HEK293 (cell line): ENCODE measurements around the gene ASIP.

Experiments used
- CTCF ChIA-PET: fragments of 350-600 bp; formaldehyde crosslinking; extraction: SDS; loops from one replicate; lab custom pipeline; 2021; ENCODE audit warnings: antibody characterized with exemption; lab: Yijun Ruan, JAX
- POLR2A ChIA-PET: fragments of 300-600 bp; formaldehyde crosslinking; extraction: SDS; loops from one replicate; lab custom pipeline; 2020; ENCODE audit warnings: antibody characterized with exemption, inconsistent platforms; lab: Yijun Ruan, JAX
- H3K27ac ChIP-seq: fragments of 200-500 bp; sonication (Bioruptor generic); 2 replicates; pipeline ENCODE4 v1.5.1; 2014; ENCODE audit warnings: low read depth, low read length, control low read depth, inconsistent platforms; ENCODE audit errors: extremely low read depth
- H3K36me3 ChIP-seq, 2 experiments: fragments of 200-500 bp in 1 of 2; sonication (Bioruptor generic) in 1 of 2; 1 replicate in 1 of 2; 2 replicates in 1 of 2; pipeline ENCODE4 v1.5.1; 2014 to 2017; ENCODE audit warnings: inconsistent platforms in 2 of 2, low read length in 2 of 2; ENCODE audit not compliant: control insufficient read depth in 2 of 2, insufficient read depth in 1 of 2
- H3K4me1 ChIP-seq: fragments of 200-500 bp; sonication (Bioruptor generic); 2 replicates; pipeline ENCODE4 v1.5.1; 2014; ENCODE audit warnings: mild to moderate bottlenecking, low read length, inconsistent platforms; ENCODE audit not compliant: control insufficient read depth, insufficient read depth
- H3K4me3 ChIP-seq: 2 replicates; pipeline ENCODE4 v1.5.1; 2011; ENCODE audit warnings: low read depth, mild to moderate bottlenecking, control low read depth, low read length, moderate library complexity
- H3K9me3 ChIP-seq: fragments of 200-500 bp; sonication (Bioruptor generic); 2 replicates; pipeline ENCODE4 v1.5.1; 2014; ENCODE audit warnings: low read depth, low read length, inconsistent platforms; ENCODE audit not compliant: control insufficient read depth, insufficient read depth
- HOXA7 ChIP-seq: sonication (generic); formaldehyde crosslinking; IDR thresholded peaks from 2 replicates; pipeline ENCODE4 v1.8.1; 2022; ENCODE audit warnings: missing genetic modification reagents, borderline replicate concordance
- IKZF3 ChIP-seq: fragments of 450-650 bp; IDR thresholded peaks from 2 replicates; pipeline ENCODE4 v1.5.0; 2018; ENCODE audit warnings: missing biosample characterization, mild to moderate bottlenecking, missing genetic modification characterization, moderate library complexity
- KLF17 ChIP-seq: fragments of 450-650 bp; formaldehyde crosslinking; IDR thresholded peaks from 2 replicates; pipeline ENCODE4 v1.5.1; 2016; ENCODE audit warnings: missing biosample characterization, missing genetic modification characterization
- KLF7 ChIP-seq: fragments of 450-650 bp; formaldehyde crosslinking; IDR thresholded peaks from 2 replicates; pipeline ENCODE4 v1.5.1; 2016; ENCODE audit warnings: missing biosample characterization, missing genetic modification characterization, borderline replicate concordance
- OSR2 ChIP-seq: fragments of 450-650 bp; formaldehyde crosslinking; IDR thresholded peaks from 2 replicates; pipeline ENCODE4 v1.5.1; 2016; ENCODE audit warnings: missing biosample characterization, missing genetic modification characterization
- REPIN1 ChIP-seq: fragments of 450-650 bp; formaldehyde crosslinking; IDR thresholded peaks from 2 replicates; pipeline ENCODE4 v1.5.1; 2017; ENCODE audit warnings: missing biosample characterization, missing genetic modification characterization, low read depth
- TSHZ1 ChIP-seq: fragments of 450-650 bp; formaldehyde crosslinking; IDR thresholded peaks from 2 replicates; pipeline ENCODE4 v1.5.1; 2016; ENCODE audit warnings: missing biosample characterization, missing genetic modification characterization, borderline replicate concordance
- ZBTB21 ChIP-seq: fragments of 450-650 bp; formaldehyde crosslinking; IDR thresholded peaks from 2 replicates; pipeline ENCODE4 v1.5.1; 2017; ENCODE audit warnings: missing biosample characterization, missing genetic modification characterization
- ZEB2 ChIP-seq: fragments of 450-650 bp; formaldehyde crosslinking; IDR thresholded peaks from 2 replicates; pipeline ENCODE4 v1.5.1; 2016; ENCODE audit warnings: missing biosample characterization, missing genetic modification characterization
- ZFP69B ChIP-seq: fragments of 450-650 bp; formaldehyde crosslinking; IDR thresholded peaks from 2 replicates; pipeline ENCODE4 v1.5.1; 2016; ENCODE audit warnings: missing biosample characterization, missing genetic modification characterization
- ZNF121 ChIP-seq: fragments of 450-650 bp; formaldehyde crosslinking; IDR thresholded peaks from 2 replicates; pipeline ENCODE4 v1.5.1; 2016; ENCODE audit warnings: missing biosample characterization, missing genetic modification characterization
- ZNF132 ChIP-seq: fragments of 450-650 bp; formaldehyde crosslinking; IDR thresholded peaks from 2 replicates; pipeline ENCODE4 v1.5.1; 2017; ENCODE audit warnings: missing biosample characterization, missing genetic modification characterization, borderline replicate concordance
- ZNF146 ChIP-seq: fragments of 450-650 bp; formaldehyde crosslinking; IDR thresholded peaks from 2 replicates; pipeline ENCODE4 v1.5.1; 2016; ENCODE audit warnings: missing biosample characterization, missing genetic modification characterization
- ZNF16 ChIP-seq: fragments of 450-650 bp; formaldehyde crosslinking; IDR thresholded peaks from 2 replicates; pipeline ENCODE4 v1.5.1; 2016; ENCODE audit warnings: low read depth, missing biosample characterization, missing genetic modification characterization
- ZNF214 ChIP-seq: fragments of 450-650 bp; formaldehyde crosslinking; IDR thresholded peaks from 2 replicates; pipeline ENCODE4 v1.5.1; 2017; ENCODE audit warnings: missing biosample characterization, mild to moderate bottlenecking, missing genetic modification characterization, borderline replicate concordance
- ZNF223 ChIP-seq: fragments of 450-650 bp; formaldehyde crosslinking; IDR thresholded peaks from 2 replicates; pipeline ENCODE4 v1.5.1; 2016; ENCODE audit warnings: missing biosample characterization, missing genetic modification characterization
- ZNF239 ChIP-seq: fragments of 450-650 bp; formaldehyde crosslinking; IDR thresholded peaks from 2 replicates; pipeline ENCODE4 v1.5.1; 2016; ENCODE audit warnings: missing biosample characterization, missing genetic modification characterization
- ZNF335 ChIP-seq: fragments of 450-650 bp; formaldehyde crosslinking; conservative IDR thresholded peaks from 2 replicates; pipeline ENCODE4 v1.5.1; 2016; ENCODE audit warnings: missing biosample characterization, missing genetic modification characterization
- ZNF510 ChIP-seq: fragments of 450-650 bp; formaldehyde crosslinking; IDR thresholded peaks from 2 replicates; pipeline ENCODE4 v1.5.1; 2018; ENCODE audit warnings: mild to moderate bottlenecking, missing genetic modification characterization, missing biosample characterization; ENCODE audit not compliant: insufficient replicate concordance
- ZNF514 ChIP-seq: fragments of 450-650 bp; formaldehyde crosslinking; IDR thresholded peaks from 2 replicates; pipeline ENCODE4 v1.5.1; 2016; ENCODE audit warnings: missing biosample characterization, missing genetic modification characterization
- ZNF623 ChIP-seq: fragments of 450-650 bp; formaldehyde crosslinking; IDR thresholded peaks from 2 replicates; pipeline ENCODE4 v1.5.1; 2016; ENCODE audit warnings: missing biosample characterization, missing genetic modification characterization
- ZNF664 ChIP-seq: fragments of 450-650 bp; formaldehyde crosslinking; IDR thresholded peaks from 2 replicates; pipeline ENCODE4 v1.5.1; 2016; ENCODE audit warnings: missing biosample characterization, missing genetic modification characterization
- ZNF768 ChIP-seq: fragments of 450-650 bp; formaldehyde crosslinking; IDR thresholded peaks from 2 replicates; pipeline ENCODE4 v1.5.1; 2018; ENCODE audit warnings: missing biosample characterization, mild to moderate bottlenecking, missing genetic modification characterization
- ZNF792 ChIP-seq: fragments of 450-650 bp; formaldehyde crosslinking; IDR thresholded peaks from 2 replicates; pipeline ENCODE4 v1.5.1; 2016; ENCODE audit warnings: missing biosample characterization, missing genetic modification characterization
- ZSCAN23 ChIP-seq: fragments of 450-650 bp; formaldehyde crosslinking; IDR thresholded peaks from 2 replicates; pipeline ENCODE4 v1.5.1; 2016; ENCODE audit warnings: missing biosample characterization, missing genetic modification characterization
- TF ChIP-seq, protein P1 (sequence below): fragments of 450-650 bp; formaldehyde crosslinking; IDR thresholded peaks from 2 replicates; pipeline ENCODE4 v1.5.1; 2016; ENCODE audit warnings: missing biosample characterization, missing genetic modification characterization
- TF ChIP-seq, protein P2 (sequence below): fragments of 450-650 bp; formaldehyde crosslinking; IDR thresholded peaks from 2 replicates; pipeline ENCODE4 v1.5.1; 2016; ENCODE audit warnings: missing biosample characterization, missing genetic modification characterization
- TF ChIP-seq, protein P3 (sequence below): fragments of 450-650 bp; formaldehyde crosslinking; IDR thresholded peaks from 2 replicates; pipeline ENCODE4; 2016; ENCODE audit warnings: missing biosample characterization, missing genetic modification characterization
- TF ChIP-seq, protein P4 (sequence below): fragments of 450-650 bp; formaldehyde crosslinking; IDR thresholded peaks from 2 replicates; pipeline ENCODE4 v1.5.1; 2016; ENCODE audit warnings: missing biosample characterization, missing genetic modification characterization

Gene ASIP

GRCh38 chr20:34301587-34302311, 60.5 kb downstream of the ASIP start:
- H3K27ac ChIP-seq = peak overlapping the region; percentile 90
- ChIA-PET CTCF (interaction anchor here (0.7 to 3.1 kb wide), 6 partner anchors 9 to 222 kb away, joined by 3 to 26 read pairs (median 6); partner anchors contain the start of gene DYNLRB1), POLR2A (interaction anchor here (0.9 to 2.1 kb wide), 5 partner anchors 62 to 308 kb away, joined by 3 to 18 read pairs (median 5); partner anchors contain the start of genes DYNLRB1, ITCH, MAP1LC3A and RALY)

More at GRCh38 chr20:34301587-34302311, 60.5 kb downstream of the ASIP start:
- peaks cover 16% of the 10 kb centered on the region for H3K4me1 ChIP-seq
- no peaks in the 10 kb centered on the region for H3K9me3 ChIP-seq
- TF ChIP-seq ZNF146 = no peak
- no peak for TF ChIP-seq IKZF3 (tag by site-specific recombination)
- no peak for TF ChIP-seq ZFP69B (tag by site-specific recombination)
- TF ChIP-seq ZNF214 (tag by site-specific recombination) = no peak
- no peak for TF ChIP-seq ZNF132 (tag by site-specific recombination)
- TF ChIP-seq ZNF664 (tag by site-specific recombination) = 0 out of 2 replicates have a peak, but pooled peaks have one; percentile 17
- no peak for TF ChIP-seq ZNF510 (tag by site-specific recombination)
- TF ChIP-seq ZNF768 (tag by site-specific recombination) = no peak
- 0 out of 2 replicates have a peak, but pooled peaks have one; percentile 7 for TF ChIP-seq KLF17 (tag by site-specific recombination)
- no peak for TF ChIP-seq TSHZ1 (tag by site-specific recombination)
- TF ChIP-seq ZNF514 (tag by site-specific recombination) = no peak
- TF ChIP-seq, protein P1, sequence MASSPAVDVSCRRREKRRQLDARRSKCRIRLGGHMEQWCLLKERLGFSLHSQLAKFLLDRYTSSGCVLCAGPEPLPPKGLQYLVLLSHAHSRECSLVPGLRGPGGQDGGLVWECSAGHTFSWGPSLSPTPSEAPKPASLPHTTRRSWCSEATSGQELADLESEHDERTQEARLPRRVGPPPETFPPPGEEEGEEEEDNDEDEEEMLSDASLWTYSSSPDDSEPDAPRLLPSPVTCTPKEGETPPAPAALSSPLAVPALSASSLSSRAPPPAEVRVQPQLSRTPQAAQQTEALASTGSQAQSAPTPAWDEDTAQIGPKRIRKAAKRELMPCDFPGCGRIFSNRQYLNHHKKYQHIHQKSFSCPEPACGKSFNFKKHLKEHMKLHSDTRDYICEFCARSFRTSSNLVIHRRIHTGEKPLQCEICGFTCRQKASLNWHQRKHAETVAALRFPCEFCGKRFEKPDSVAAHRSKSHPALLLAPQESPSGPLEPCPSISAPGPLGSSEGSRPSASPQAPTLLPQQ (tag by site-specific recombination) = no peak
- TF ChIP-seq ZSCAN23 = peak; percentile 13; the same call in 1 of the 2 replicates
- TF ChIP-seq ZNF239 (tag by site-specific recombination) = 0 out of 2 replicates have a peak, but pooled peaks have one; percentile 31
- no peak for TF ChIP-seq REPIN1 (tag by site-specific recombination)
- no peak for TF ChIP-seq HOXA7
- TF ChIP-seq, protein P2, sequence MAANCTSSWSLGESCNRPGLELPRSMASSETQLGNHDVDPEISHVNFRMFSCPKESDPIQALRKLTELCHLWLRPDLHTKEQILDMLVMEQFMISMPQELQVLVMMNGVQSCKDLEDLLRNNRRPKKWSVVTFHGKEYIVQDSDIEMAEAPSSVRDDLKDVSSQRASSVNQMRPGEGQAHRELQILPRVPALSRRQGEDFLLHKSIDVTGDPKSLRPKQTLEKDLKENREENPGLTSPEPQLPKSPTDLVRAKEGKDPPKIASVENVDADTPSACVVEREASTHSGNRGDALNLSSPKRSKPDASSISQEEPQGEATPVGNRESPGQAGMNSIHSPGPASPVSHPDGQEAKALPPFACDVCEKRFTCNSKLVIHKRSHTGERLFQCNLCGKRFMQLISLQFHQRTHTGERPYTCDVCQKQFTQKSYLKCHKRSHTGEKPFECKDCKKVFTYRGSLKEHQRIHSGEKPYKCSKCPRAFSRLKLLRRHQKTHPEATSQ = peak; percentile 67; the same call in 1 of the 2 replicates
- peak; percentile 96 for TF ChIP-seq ZNF121 (tag by site-specific recombination)
- TF ChIP-seq OSR2 (tag by site-specific recombination) = 0 out of 2 replicates have a peak, but pooled peaks have one; percentile 11
- TF ChIP-seq ZBTB21 (tag by site-specific recombination) = no peak
- no peak for TF ChIP-seq ZNF792
- TF ChIP-seq, protein P3, sequence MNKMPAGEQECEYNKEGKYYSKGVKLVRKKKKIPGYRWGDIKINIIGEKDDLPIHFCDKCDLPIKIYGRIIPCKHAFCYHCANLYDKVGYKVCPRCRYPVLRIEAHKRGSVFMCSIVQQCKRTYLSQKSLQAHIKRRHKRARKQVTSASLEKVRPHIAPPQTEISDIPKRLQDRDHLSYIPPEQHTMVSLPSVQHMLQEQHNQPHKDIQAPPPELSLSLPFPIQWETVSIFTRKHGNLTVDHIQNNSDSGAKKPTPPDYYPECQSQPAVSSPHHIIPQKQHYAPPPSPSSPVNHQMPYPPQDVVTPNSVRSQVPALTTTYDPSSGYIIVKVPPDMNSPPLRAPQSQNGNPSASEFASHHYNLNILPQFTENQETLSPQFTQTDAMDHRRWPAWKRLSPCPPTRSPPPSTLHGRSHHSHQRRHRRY (tag by site-specific recombination) = 0 out of 2 replicates have a peak, but pooled peaks have one; percentile 56
- peak; percentile 63; the same call in 1 of the 2 replicates for TF ChIP-seq KLF7 (tag by site-specific recombination)
- TF ChIP-seq ZEB2 (tag by site-specific recombination) = no peak
- peak; percentile 5; the same call in 1 of the 2 replicates for TF ChIP-seq ZNF335 (tag by site-specific recombination)
- TF ChIP-seq, protein P4, sequence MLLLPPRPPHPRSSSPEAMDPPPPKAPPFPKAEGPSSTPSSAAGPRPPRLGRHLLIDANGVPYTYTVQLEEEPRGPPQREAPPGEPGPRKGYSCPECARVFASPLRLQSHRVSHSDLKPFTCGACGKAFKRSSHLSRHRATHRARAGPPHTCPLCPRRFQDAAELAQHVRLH (tag by site-specific recombination) = peak; percentile 52; the same call in 1 of the 2 replicates
- TF ChIP-seq ZNF16 (tag by site-specific recombination) = no peak
- no peak for TF ChIP-seq ZNF623 (tag by site-specific recombination)
- no peak for TF ChIP-seq ZNF223 (tag by site-specific recombination)
- peaks cover 0 to 25% of the 10 kb centered on the region in 2 experiments; a peak in 1 of 3 replicates for H3K36me3 ChIP-seq
- H3K4me3 ChIP-seq = peak overlapping the region; percentile 93
